Spleen (tissue), 7 donors: Measurements from ENCODE around the gene DDX51.

ENCODE experiments used
- CTCF ChIP-seq, 11 experiments: fragments of 200-600 bp in 7 of 11; fragments of 450-650 bp in 4 of 11; sonication (generic) in 4 of 11; IDR thresholded peaks in 8 of 11; conservative IDR thresholded peaks in 3 of 11; 1 replicate in 7 of 11; 2 replicates in 4 of 11; pipeline versions ENCODE4 v1.4.0 to v1.8.0; 2016 to 2021; ENCODE audit warnings: antibody characterized with exemption in 11 of 11, inconsistent platforms in 4 of 11, mild to moderate bottlenecking in 1 of 11
- POLR2A ChIP-seq, 3 donors: fragments of 450-650 bp; IDR thresholded peaks; one replicate each; pipeline ENCODE4 v1.5.1; 2017; ENCODE audit warnings: antibody characterized with exemption in 3 of 3, mild to moderate bottlenecking in 1 of 3
- POLR2AphosphoS5 ChIP-seq, 3 donors: sonication (generic); formaldehyde crosslinking; IDR thresholded peaks; one replicate each; pipeline ENCODE4 v1.5.1; 2017; ENCODE audit warnings: antibody characterized with exemption in 3 of 3
- donor health status: DM: no; HTN: no; CAD: no; lungs with moderate emphysema.
- donor health status: DM: no; HTN: no; CAD: no.
- donor health status: DM: no; HTN: no; CAD: no.

- TF ChIP-seq CTCF (IDR thresholded peaks at IDR 0.05 in 8 of 11, conservative IDR thresholded peaks at IDR 0.05 in 3 of 11): no peak
- no peak for TF ChIP-seq POLR2AphosphoS5 (IDR thresholded peaks at IDR 0.05)
- no peak for TF ChIP-seq POLR2A (IDR thresholded peaks at IDR 0.05)
Measured at GRCh38 chr12:132105467-132105866, 38.7 kb downstream of the DDX51 start.
